Neural progenitor cell (in vitro differentiated cells): Measurements from ENCODE around the gene REST. TPM values are rescaled to one million over a fixed set of nuclear protein-coding genes. Genes with fewer than 3 reads are reported as not detected.
A peak's percentile ranks its signal among the peaks of the same experiment; 100 is the strongest.

ENCODE experiments used
- DNase-seq: peaks from one replicate; pipeline ENCODE4 v3.0.0-alpha.2; 2016; ENCODE audit warnings: low spot score
- H2AFZ ChIP-seq: fragments of 200-600 bp; sonication (generic); replicated peaks from 2 replicates; pipeline ENCODE4 v1.6.1; 2016; ENCODE audit warnings: antibody characterized with exemption
- H3F3A ChIP-seq: fragments of 200-600 bp; sonication (generic); 2 replicates; pipeline ENCODE4 v1.6.1; 2016; ENCODE audit warnings: antibody characterized with exemption, low read depth
- H3K27ac ChIP-seq: fragments of 200-600 bp; sonication (generic); 2 replicates; pipeline ENCODE4 v1.5.1; 2016; ENCODE audit warnings: mild to moderate bottlenecking
- H3K27me3 ChIP-seq: fragments of 200-600 bp; sonication (generic); 2 replicates; pipeline ENCODE4 v1.6.1; 2016; ENCODE audit warnings: mild to moderate bottlenecking, moderate library complexity
- H3K36me3 ChIP-seq: fragments of 200-600 bp; sonication (generic); 2 replicates; pipeline ENCODE4 v1.5.1; 2016
- H3K4me1 ChIP-seq: fragments of 200-600 bp; sonication (generic); 2 replicates; pipeline ENCODE4 v1.6.1; 2016; ENCODE audit warnings: mixed run types
- H3K4me2 ChIP-seq: fragments of 200-600 bp; sonication (generic); 2 replicates; pipeline ENCODE4 v1.6.1; 2016
- H3K4me3 ChIP-seq: fragments of 200-600 bp; sonication (generic); 2 replicates; pipeline ENCODE4 v1.5.1; 2016
- H3K79me2 ChIP-seq: fragments of 200-600 bp; sonication (generic); 2 replicates; pipeline ENCODE4 v1.6.1; 2016; ENCODE audit warnings: low read depth
- H3K9ac ChIP-seq: fragments of 200-600 bp; sonication (generic); 2 replicates; pipeline ENCODE4 v1.6.1; 2016
- H3K9me3 ChIP-seq: fragments of 200-600 bp; sonication (generic); 2 replicates; pipeline ENCODE4 v1.5.1; 2016; ENCODE audit warnings: low read depth
- H4K20me1 ChIP-seq: fragments of 200-600 bp; sonication (generic); 2 replicates; pipeline ENCODE4 v1.6.1; 2016; ENCODE audit warnings: low read depth
- H3K27ac Mint-ChIP-seq: 3 replicates; pipeline ENCODE4 v1.8.0; 2021; ENCODE audit warnings: mixed read lengths
- H3K27me3 Mint-ChIP-seq: 2 replicates; pipeline ENCODE4 v1.8.0; 2022; ENCODE audit warnings: low read depth, mild to moderate bottlenecking, inconsistent platforms, moderate library complexity, mixed read lengths; ENCODE audit not compliant: insufficient read depth
- H3K36me3 Mint-ChIP-seq: 3 replicates; pipeline ENCODE4 v1.8.0; 2021; ENCODE audit warnings: mixed read lengths
- H3K4me1 Mint-ChIP-seq: 3 replicates; pipeline ENCODE4 v1.8.0; 2021; ENCODE audit warnings: mixed read lengths
- H3K4me3 Mint-ChIP-seq: 3 replicates; pipeline ENCODE4 v1.8.0; 2021; ENCODE audit warnings: mild to moderate bottlenecking, moderate library complexity, mixed read lengths
- H3K9me3 Mint-ChIP-seq: 3 replicates; pipeline ENCODE4 v1.8.0; 2020; ENCODE audit warnings: mixed read lengths
- EZH2 ChIP-seq: fragments of 200-600 bp; sonication (generic); IDR thresholded peaks from 2 replicates; pipeline ENCODE4 v1.6.1; 2017; ENCODE audit warnings: antibody characterized with exemption, mild to moderate bottlenecking, moderate library complexity
- EZH2phosphoT487 ChIP-seq: fragments of 200-600 bp; sonication (generic); IDR thresholded peaks from 2 replicates; pipeline ENCODE4 v1.6.1; 2017; ENCODE audit warnings: antibody characterized with exemption
- total RNA-seq: library from RNA; depleted of rRNA; stranded (reverse); fragments of >200 nt; gene quantifications from 2 replicates; pipeline ENCODE4 v1.2.3, GENCODE V29; 2015; ENCODE audit warnings: low replicate concordance
- TF ChIP-seq, protein P1 (sequence below): fragments of 200-600 bp; sonication (generic); IDR thresholded peaks from 2 replicates; pipeline ENCODE4 v1.5.1; 2017; ENCODE audit warnings: antibody characterized with exemption, mild to moderate bottlenecking

Gene REST
- total RNA-seq, 1 donor from 2014 or later, result 87.3 TPM

GRCh38 chr4:56874166-56874565 lies 33.5 kb upstream of the REST start:
- peaks cover 32% of the 10 kb centered on the region for H3F3A ChIP-seq
- H3K9me3 ChIP-seq, result no peaks in the 10 kb centered on the region
- H3K27ac ChIP-seq, result no peak overlapping the region
- H3K27me3 ChIP-seq, result no peaks in the 10 kb centered on the region
- Mint-ChIP-seq H3K36me3 (no peaks in the 10 kb centered on the region), H3K9me3 (no peaks in the 10 kb centered on the region), H3K27ac (no peak overlapping the region), H3K4me3 (no peak overlapping the region), H3K4me1 (peaks cover 36% of the 10 kb centered on the region), H3K27me3 (peaks cover 13% of the 10 kb centered on the region)
- H2AFZ ChIP-seq, result peak overlapping the region; percentile 32
- H3K36me3 ChIP-seq, result no peaks in the 10 kb centered on the region
- no peak overlapping the region for H3K9ac ChIP-seq
- H3K4me1 ChIP-seq, result peaks cover 26% of the 10 kb centered on the region
- no peak overlapping the region for H3K4me3 ChIP-seq
- H3K4me2 ChIP-seq, result peak overlapping the region; percentile 38
- no peak for TF ChIP-seq EZH2
- TF ChIP-seq, protein P1, sequence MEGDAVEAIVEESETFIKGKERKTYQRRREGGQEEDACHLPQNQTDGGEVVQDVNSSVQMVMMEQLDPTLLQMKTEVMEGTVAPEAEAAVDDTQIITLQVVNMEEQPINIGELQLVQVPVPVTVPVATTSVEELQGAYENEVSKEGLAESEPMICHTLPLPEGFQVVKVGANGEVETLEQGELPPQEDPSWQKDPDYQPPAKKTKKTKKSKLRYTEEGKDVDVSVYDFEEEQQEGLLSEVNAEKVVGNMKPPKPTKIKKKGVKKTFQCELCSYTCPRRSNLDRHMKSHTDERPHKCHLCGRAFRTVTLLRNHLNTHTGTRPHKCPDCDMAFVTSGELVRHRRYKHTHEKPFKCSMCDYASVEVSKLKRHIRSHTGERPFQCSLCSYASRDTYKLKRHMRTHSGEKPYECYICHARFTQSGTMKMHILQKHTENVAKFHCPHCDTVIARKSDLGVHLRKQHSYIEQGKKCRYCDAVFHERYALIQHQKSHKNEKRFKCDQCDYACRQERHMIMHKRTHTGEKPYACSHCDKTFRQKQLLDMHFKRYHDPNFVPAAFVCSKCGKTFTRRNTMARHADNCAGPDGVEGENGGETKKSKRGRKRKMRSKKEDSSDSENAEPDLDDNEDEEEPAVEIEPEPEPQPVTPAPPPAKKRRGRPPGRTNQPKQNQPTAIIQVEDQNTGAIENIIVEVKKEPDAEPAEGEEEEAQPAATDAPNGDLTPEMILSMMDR, result no peak
- TF ChIP-seq EZH2phosphoT487, result no peak
- no peaks in the 10 kb centered on the region for H4K20me1 ChIP-seq
- peak; percentile 39 for DNase-seq
- no peaks in the 10 kb centered on the region for H3K79me2 ChIP-seq

- TF ChIP-seq EZH2phosphoT487 (no peak), EZH2 (no peak)
- TF ChIP-seq, protein P1, result no peak
- H3K4me1 Mint-ChIP-seq, result peaks cover 36% of the 10 kb centered on the region
These were observed 32.8 kb upstream of the REST start for GRCh38 chr4:56874923-56875322.

GRCh38 chr4:56876264-56876663 lies 31.4 kb upstream of the REST start:
- TF ChIP-seq EZH2phosphoT487, result no peak
- TF ChIP-seq, protein P1, result no peak
- no peak for TF ChIP-seq EZH2
- Mint-ChIP-seq H3K27ac (no peak overlapping the region), H3K36me3 (no peaks in the 10 kb centered on the region), H3K4me1 (peaks cover 28% of the 10 kb centered on the region), H3K27me3 (peaks cover 13% of the 10 kb centered on the region), H3K9me3 (no peaks in the 10 kb centered on the region), H3K4me3 (no peak overlapping the region)
- Histone ChIP-seq H3F3A (peaks cover 27% of the 10 kb centered on the region), H3K79me2 (no peaks in the 10 kb centered on the region), H3K4me2 (no peak overlapping the region), H3K27ac (no peak overlapping the region), H3K4me1 (peaks cover 17% of the 10 kb centered on the region), H2AFZ (no peak overlapping the region), H3K36me3 (no peaks in the 10 kb centered on the region), H4K20me1 (no peaks in the 10 kb centered on the region), H3K27me3 (no peaks in the 10 kb centered on the region), H3K9me3 (no peaks in the 10 kb centered on the region), H3K4me3 (no peak overlapping the region), H3K9ac (no peak overlapping the region)
- DNase-seq, result no peak

More at GRCh38 chr4:56874923-56875322, 32.8 kb upstream of the REST start:
- Histone ChIP-seq H3K4me3 (no peak overlapping the region), H3K79me2 (no peaks in the 10 kb centered on the region), H3K9ac (no peak overlapping the region), H3K27ac (no peak overlapping the region), H3K4me2 (peak overlapping the region; percentile 38), H3K36me3 (no peaks in the 10 kb centered on the region), H2AFZ (peak overlapping the region; percentile 32), H3F3A (peaks cover 32% of the 10 kb centered on the region), H3K4me1 (peaks cover 26% of the 10 kb centered on the region), H4K20me1 (no peaks in the 10 kb centered on the region), H3K27me3 (no peaks in the 10 kb centered on the region), H3K9me3 (no peaks in the 10 kb centered on the region)
- H3K27me3 Mint-ChIP-seq, result peaks cover 13% of the 10 kb centered on the region
- no peak for DNase-seq
- no peak overlapping the region for H3K4me3 Mint-ChIP-seq
- H3K36me3 Mint-ChIP-seq, result no peaks in the 10 kb centered on the region
- no peaks in the 10 kb centered on the region for H3K9me3 Mint-ChIP-seq
- H3K27ac Mint-ChIP-seq, result peak overlapping the region; percentile 1
